H54 (cell line): ENCODE data around the gene NPLOC4.

Source experiments
- DNase-seq: peaks from one replicate; pipeline ENCODE4 v3.0.0; 2011; ENCODE audit warnings: low spot score, mixed read lengths; ENCODE audit not compliant: insufficient read length
- FAIRE-seq: peaks from 3 replicates; lab custom pipeline; 2011; peaks lifted over from hg19 to GRCh38; lab: Jason Lieb, UNC
- POLR2A ChIP-seq: IDR thresholded peaks from 2 replicates; pipeline ENCODE4 v1.6.1; 2011; ENCODE audit warnings: low read depth, mild to moderate bottlenecking, low read length

Gene NPLOC4

DNA sequence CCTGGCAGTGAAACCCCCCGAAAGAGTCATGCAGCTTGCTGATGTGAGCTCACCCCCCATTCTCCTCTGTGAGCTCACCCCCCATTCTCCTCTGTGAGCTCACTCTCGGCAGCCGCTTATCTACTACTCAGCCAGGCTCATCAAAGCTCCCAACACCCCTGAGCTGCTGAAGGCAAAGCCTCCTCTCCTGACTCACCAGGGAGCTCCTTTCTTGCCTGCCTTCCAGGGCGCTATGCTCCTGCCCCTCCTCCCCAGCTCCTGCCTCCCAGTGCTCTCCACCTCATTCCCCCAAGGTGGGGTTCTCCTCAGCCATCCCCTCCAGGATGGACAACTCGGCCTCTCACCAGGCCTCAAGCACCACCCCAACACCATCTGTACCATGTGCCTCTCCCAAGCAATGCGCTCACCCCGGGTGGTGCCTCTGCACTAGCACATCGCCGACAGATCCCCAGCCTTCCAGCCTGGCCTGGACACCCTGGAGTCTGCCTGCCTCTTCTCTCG, 57.0 kb downstream of the NPLOC4 start:
- peak; percentile 82 for DNase-seq
- FAIRE-seq, result no peak
- no peak for TF ChIP-seq POLR2A

DNA sequence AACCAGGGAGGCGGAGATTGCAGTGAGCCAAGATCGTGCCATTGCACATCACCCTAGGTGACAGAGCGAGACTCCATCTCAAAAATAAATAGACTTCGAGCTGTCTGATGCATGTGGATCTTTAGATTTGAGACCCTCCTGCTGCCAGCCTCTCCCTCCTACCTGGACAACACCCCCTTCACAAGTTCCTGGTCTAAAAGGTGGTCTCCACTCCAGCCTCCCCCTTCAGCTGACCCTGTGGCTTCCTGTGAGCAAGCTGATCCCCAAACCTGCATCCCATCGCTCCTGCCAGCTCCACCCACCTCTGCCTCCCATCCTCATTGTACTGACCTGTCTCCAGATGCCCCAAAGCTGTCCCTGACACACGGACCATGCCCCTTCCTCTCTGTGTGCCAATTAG, 57.6 kb downstream of the NPLOC4 start:
- TF ChIP-seq POLR2A, result no peak
- DNase-seq (no peak), FAIRE-seq (no peak)

DNA sequence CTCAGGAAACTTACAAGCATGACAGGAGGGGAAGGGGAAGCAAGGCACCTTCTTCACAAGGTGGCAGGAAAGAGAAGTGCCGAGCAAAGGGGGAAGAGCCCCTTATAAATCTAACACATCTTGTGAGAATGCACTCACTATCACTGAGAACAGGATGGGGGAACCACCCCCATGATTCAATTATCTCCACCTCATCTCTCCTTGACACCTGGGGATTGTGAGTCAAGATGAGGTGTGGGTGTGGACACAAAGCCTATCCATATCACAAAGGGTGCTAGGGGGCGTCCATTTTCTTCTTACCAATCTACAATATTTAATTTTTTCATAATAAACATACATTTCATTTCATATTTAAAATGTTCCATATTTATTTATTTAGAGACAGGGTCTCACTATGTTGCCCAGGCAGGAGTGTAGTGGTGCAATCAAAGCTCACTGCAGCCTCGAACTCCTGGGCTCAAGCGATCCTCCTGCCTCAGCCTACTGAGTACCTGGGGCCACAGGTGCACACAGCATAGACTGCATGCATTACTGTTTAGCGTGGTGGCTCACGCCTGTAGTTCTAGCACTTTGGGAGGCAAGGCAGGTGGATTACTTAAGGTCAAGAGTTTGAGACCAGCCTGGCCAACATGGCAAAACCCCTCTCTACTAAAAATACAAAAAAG, 58.2 kb downstream of the NPLOC4 start:
- FAIRE-seq (no peak), DNase-seq (no peak)
- TF ChIP-seq POLR2A, result no peak

DNA sequence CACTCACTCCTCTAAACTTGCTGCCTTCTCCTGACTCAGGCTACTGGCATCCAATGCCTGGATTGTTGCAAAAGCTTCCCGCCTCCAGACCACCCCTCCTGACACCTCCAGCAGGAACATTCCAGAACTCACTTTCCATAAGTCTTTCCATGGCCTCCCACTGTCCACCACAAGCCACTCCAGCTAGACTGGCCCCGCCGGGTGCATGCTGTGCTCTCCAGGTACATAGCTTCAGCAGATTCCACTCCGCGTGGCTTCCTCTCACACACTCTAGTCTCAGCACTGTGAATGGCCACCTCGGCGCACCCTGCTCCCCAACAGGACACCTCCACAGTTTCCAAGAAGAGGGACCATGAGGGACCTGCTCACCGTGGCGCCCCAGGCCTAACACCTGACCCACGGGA, 58.9 kb downstream of the NPLOC4 start:
- DNase-seq, result no peak
- TF ChIP-seq POLR2A, result no peak
- no peak for FAIRE-seq

DNA sequence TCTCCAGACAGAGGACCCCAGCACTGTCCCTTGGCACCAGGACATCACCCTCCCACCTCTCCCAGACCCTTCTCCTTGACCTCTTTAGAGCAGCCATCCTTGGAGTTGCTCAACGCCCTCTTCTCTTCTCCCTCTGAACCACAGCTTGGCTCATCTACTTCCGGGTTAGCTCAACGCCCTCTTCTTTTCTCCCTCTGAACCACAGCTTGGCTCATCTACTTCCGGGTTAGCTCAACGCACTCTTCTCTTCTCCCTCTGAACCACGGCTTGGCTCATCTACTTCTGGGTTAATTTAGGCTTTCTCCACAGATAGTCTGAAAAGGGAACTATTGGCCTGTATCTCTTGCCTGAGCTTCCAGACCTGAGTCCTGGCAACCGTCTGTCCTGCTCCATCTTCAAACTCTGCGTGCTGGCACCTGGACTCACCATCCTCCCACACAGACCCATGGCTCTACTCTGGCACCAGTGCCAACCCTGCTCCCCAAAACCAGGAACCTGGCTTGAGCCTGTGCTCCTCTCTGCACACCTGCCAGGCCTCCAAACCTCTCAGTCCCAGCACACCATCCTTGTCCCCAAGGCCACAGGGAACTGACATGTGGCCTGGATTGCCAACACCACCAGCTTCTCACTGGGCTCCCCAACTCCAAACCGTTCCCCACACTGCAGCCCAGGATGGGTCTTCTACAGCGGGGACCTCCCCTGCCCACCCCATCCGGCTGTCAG, 59.5 kb downstream of the NPLOC4 start:
- FAIRE-seq, result no peak
- DNase-seq, result no peak
- TF ChIP-seq POLR2A, result no peak

DNA sequence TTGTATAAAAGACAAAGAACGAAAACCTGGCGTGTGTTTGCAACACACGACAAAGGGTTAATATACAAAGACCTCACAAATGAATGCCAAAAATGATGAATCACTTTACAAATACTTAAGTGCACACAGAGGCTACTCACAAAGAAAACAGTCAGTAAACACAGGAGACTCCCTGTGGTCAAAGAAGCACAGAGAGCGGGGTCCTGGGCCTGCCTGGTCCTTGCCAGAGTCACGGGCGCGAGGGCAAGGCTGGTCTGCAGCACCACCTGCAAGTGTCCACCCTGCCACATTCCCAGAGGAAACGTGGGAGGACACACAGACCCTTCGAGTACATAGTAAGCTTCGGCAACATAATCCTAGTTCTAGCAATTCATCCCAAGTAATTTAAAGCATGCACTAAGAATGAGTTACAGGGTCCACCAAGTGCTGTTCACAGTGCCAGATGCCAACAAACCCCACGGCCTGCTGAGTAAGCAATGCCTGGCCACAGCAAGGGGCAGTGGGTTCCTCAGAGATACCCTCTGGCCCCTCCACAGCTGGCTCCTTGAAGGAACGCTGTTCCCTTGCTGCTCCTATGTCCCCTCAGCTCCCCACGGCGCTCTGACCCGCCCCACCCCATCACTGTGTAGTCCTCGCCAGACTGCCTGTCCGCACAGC, 60.2 kb downstream of the NPLOC4 start:
- FAIRE-seq (no peak), DNase-seq (peak; percentile 84)
- TF ChIP-seq POLR2A, result no peak

DNA sequence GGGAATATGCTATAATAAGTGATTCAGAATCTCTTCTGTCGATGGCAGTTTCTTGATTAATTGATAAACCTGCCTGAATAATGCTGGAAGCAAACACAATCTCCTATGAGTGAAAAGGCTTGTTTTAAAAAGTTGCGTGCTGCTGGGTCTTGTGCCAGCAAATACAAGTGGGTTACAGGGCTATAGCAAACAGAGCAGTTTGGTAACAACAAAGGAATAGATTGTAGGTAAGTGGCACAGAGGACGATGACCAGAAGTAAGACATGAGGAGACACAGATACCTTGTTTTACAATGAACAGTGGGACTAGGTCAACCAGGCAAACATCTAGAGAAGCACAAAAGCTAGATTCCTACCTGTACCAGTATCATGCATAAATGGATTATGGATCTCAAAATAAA, 61.1 kb downstream of the NPLOC4 start:
- no peak for DNase-seq
- FAIRE-seq, result no peak
- TF ChIP-seq POLR2A, result no peak

DNA sequence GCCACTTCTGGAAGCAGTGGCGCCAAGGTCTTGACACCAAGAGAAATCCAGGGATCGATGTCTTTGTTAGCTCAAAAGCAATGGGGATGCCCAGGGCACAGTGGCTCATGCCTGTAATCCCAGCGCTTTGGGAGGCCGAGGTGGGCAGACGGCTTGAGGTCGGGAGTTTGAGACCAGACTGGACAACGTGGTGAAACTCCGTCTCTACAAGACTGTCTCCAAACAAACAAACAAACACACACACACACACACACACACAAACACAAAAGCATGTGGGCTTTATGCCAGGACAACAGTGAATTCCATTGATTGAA, 62.3 kb downstream of the NPLOC4 start:
- no peak for TF ChIP-seq POLR2A
- FAIRE-seq, result no peak
- DNase-seq, result no peak

DNA sequence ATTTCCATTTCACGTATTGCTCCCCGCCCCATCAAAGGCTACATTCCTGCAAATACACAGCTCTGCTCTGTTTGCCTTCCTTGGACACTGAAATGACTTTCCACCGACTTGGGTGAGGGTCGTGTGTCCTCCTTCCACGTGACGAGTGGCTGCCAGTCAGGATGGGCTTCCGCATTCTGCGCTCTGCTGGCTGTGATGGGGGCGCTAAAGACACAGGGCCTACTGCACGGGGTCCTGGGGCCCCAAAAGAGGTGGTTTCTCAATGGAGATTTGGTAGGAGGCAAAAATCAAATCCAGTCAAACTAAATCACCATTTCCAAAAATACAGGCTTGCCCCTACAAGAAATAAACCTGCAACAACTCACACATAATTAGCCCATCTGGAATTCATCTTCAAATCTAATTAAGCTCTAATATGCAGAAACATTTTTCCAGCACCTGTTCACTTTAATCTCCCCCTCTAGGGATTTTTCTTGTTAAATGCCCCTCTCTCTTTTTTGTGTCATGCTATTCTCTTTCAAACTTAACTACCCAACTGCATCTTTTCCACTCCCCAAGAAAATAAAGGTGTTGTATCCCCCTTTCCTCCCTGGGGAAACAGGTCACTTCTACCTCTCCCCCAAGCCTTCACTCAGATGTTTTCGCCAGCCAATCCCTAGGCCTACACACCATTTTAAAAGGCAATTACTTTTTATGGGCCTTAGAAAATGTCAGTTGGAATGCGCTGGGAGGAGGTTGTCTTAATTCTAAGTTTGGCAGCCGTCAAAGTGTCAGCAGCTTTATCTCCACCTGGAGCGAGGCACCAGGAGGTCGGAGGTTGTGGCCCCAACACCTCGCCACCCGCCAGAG, 62.9 kb downstream of the NPLOC4 start:
- no peak for TF ChIP-seq POLR2A
- no peak for DNase-seq
- FAIRE-seq, result no peak

DNA sequence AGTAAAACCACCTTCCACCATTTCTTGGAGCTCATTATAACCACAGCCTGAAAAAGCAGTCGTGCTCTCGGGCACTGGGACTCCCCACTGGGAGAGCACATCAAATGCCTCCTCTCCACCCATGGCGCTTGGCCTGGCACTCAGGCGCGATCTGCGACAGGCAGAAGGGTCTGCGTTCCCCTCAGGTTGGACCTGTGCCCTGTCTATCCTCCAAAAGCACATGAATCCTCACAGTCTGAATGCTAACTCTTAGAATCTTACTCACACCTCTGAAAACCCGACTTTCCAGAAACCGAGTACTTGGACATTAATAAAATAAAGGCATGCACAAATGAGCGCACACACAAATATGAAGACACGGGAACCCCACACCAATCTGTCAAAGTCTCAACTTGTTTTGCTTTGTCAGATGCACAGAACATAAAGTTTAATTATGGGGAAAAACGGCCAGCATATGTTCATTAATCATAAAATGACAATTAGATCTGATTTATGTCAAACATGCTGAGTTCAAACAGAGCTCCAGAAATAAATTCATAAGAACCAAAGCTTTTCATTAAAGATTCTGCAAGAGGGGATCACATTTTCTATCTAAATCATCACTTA, 64.2 kb downstream of the NPLOC4 start:
- no peak for TF ChIP-seq POLR2A
- DNase-seq (no peak), FAIRE-seq (no peak)

DNA sequence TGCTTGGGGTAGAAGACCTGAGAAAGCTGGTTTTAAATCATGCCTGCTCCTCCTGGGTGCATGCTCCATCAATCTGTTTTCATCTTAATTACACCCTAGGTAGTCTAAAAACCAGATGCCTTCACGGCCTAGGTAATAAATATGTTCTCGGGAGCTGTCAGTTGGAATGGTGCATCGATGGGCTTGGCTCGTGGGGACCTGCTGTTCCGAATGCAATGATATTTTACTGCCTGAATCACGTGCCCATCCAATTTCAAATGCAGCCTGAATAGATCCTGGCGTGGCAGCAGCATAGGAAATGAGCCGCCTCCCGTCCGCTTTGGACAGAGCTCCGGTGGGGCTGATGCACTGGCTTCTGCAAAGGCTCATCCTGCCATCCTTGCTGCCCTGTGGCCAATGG, 65.9 kb downstream of the NPLOC4 start:
- no peak for FAIRE-seq
- no peak for DNase-seq
- TF ChIP-seq POLR2A, result no peak

DNA sequence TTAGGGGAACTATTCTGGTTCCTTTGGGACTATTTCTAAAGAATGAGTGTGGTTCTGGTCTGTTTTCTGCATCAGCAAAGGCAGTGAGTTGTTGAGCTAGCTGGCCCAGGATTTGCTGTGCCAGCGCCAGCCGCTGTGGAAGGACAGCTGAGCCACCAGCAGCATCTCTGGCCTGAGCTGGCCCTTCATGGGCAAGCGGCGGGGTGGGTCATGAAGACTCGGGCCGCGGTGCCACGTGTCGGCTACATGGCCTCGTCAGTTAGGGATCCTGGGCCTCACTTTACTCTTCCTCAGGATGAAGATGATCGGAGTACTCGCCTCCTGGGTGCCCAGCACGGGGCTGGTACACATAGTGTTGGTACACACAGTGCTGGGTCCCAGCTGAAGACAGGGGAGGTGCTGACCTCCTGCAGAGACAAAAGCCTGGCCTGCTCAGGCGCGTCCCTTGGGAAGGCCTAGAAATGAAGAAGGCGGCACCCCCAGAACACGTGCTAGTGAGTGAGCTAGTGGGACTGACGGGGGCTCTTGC, 66.9 kb downstream of the NPLOC4 start:
- no peak for FAIRE-seq
- no peak for TF ChIP-seq POLR2A
- no peak for DNase-seq

DNA sequence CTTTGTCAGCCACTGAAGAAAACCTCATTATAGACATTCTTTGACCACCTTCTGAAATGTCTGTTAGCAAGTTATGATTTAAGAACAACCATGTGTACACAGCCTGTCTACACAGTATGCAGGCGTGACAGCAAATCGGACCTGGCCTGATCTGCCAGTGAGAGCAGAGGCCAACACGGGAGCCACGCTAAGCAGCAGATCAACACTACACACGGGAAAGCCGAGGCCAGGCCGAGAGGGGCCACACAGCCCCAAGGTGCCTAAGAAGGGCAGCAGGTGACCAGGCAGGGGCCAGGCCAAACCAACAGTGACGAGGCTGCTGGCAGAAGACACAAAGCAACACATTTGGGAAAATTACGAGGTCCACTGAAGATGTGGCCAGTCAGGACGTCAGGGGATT, 68.5 kb downstream of the NPLOC4 start:
- DNase-seq (no peak), FAIRE-seq (no peak)
- no peak for TF ChIP-seq POLR2A

DNA sequence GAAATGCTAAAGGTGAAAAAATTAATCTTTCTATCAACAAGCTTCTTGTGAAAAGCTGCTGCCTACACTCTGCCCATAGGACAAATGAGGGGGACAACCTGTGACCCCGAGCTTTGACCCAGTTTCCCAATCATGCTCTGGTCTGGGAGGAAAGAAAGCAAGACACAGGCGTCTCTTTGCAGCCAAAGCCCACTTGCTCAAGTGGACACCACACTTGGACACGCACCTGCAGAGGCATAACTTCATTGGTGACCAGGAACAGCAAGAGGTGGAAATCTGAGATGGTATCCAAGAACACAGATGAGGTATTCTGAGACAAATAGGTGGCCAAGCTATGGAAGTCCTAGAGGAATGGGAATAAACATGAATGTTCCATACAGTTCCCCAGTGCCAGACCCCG, 69.7 kb downstream of the NPLOC4 start:
- FAIRE-seq (no peak), DNase-seq (no peak)
- no peak for TF ChIP-seq POLR2A
